Suprapubic skin (tissue), 4 donors: Measurements from ENCODE around the gene TUBB4B. TPM values are rescaled to one million over a fixed set of nuclear protein-coding genes. Genes with fewer than 3 reads are reported as not detected.

ENCODE experiments used
- DNase-seq, 2 donors: peaks; one replicate each; pipeline ENCODE4 v3.0.0-alpha.2; 2019; ENCODE audit warnings: low spot score in 2 of 2
- H3K27ac ChIP-seq: fragments of 200-600 bp; sonication (generic); one replicate; pipeline ENCODE4 v1.5.1; 2019
- H3K27me3 ChIP-seq: fragments of 200-600 bp; sonication (generic); one replicate; pipeline ENCODE4 v1.5.1; 2019
- H3K36me3 ChIP-seq: fragments of 200-600 bp; sonication (generic); one replicate; pipeline ENCODE4 v1.5.1; 2019
- H3K4me1 ChIP-seq: fragments of 200-600 bp; sonication (generic); one replicate; pipeline ENCODE4 v1.5.1; 2019
- H3K4me3 ChIP-seq: fragments of 200-600 bp; sonication (generic); one replicate; pipeline ENCODE4 v1.5.1; 2019; ENCODE audit warnings: mild to moderate bottlenecking
- H3K9me3 ChIP-seq: fragments of 200-600 bp; sonication (generic); one replicate; pipeline ENCODE4 v1.5.1; 2019
- EP300 ChIP-seq: sonication (generic); formaldehyde crosslinking; IDR thresholded peaks from one replicate; pipeline ENCODE4 v1.6.1; 2017; ENCODE audit warnings: antibody characterized with exemption
- POLR2A ChIP-seq, 2 donors: fragments of 450-650 bp; IDR thresholded peaks; one replicate each; pipeline ENCODE4 v1.6.1; 2017; ENCODE audit warnings: antibody characterized with exemption in 2 of 2, mild to moderate bottlenecking in 2 of 2, moderate library complexity in 2 of 2
- POLR2AphosphoS5 ChIP-seq, 3 donors: sonication (generic); formaldehyde crosslinking; IDR thresholded peaks; one replicate each; pipeline ENCODE4 v1.6.1; 2017; ENCODE audit warnings: antibody characterized with exemption in 3 of 3
- WGBS: methylation state at CpG from one replicate; pipeline ENCODE4 v1.1.5; 2018; 5-methylcytosine and 5-hydroxymethylcytosine counted together
- total RNA-seq, 4 donors: library from RNA; depleted of rRNA; stranded (reverse); fragments of >200 nt; gene quantifications; one replicate each; pipeline ENCODE4 v1.1.0, GENCODE V29; 2016
- TF ChIP-seq, protein P1 (sequence below), 2 donors: fragments of 200-600 bp in 1 of 2; fragments of 450-650 bp in 1 of 2; sonication (generic) in 1 of 2; IDR thresholded peaks; one replicate each; pipeline ENCODE4 v1.5.1; 2016 to 2019; ENCODE audit warnings: antibody characterized with exemption in 2 of 2, mild to moderate bottlenecking in 1 of 2, moderate library complexity in 1 of 2

Gene TUBB4B
- total RNA-seq, 4 donors from 2014 or later, result 225 to 708 (median 639) TPM

DNA sequence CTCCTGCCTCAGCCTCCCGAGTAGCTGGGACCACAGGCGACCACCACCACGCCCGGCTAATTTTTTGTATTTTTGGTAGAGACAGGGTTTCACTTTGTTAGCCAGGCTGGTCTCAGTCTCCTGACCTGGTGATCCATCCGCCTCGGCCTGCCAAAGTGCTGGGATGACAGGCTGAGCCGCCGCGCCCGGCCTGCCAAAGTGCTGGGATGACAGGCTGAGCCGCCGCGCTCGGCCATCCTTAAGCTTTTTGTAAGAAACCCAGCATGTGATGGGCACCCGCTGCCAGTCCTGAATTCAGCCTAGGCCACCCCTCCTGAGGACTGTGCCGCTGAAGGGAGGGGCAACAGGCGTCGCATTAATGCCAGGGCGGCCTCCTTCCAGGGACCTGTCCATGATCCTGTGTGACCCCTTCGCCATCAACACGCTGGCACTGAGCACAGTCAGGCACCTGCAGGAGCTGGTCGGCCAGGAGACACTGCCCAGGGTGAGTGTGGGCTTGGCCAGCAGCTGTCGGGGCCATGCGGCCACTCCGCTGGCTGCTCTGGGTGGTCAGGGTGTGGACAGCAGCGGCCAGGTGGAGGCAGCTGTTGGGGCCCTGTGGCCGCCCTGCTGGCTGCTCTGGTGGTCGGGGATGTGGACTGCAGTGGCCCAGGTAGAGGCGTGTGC, 24.5 kb downstream of the TUBB4B start:
- over 99% methylated on average over 9 of the region's 29 CpGs for WGBS
- Histone ChIP-seq H3K4me3 (no peak overlapping the region), H3K4me1 (peaks cover 23% of the 10 kb centered on the region), H3K27me3 (no peaks in the 10 kb centered on the region), H3K36me3 (peaks cover 53% of the 10 kb centered on the region), H3K9me3 (no peaks in the 10 kb centered on the region), H3K27ac (no peak overlapping the region)
- TF ChIP-seq POLR2AphosphoS5 (IDR thresholded peaks at IDR 0.05), result no peak
- no peak for TF ChIP-seq EP300
- TF ChIP-seq POLR2A (IDR thresholded peaks at IDR 0.05), result no peak
- TF ChIP-seq, protein P1, sequence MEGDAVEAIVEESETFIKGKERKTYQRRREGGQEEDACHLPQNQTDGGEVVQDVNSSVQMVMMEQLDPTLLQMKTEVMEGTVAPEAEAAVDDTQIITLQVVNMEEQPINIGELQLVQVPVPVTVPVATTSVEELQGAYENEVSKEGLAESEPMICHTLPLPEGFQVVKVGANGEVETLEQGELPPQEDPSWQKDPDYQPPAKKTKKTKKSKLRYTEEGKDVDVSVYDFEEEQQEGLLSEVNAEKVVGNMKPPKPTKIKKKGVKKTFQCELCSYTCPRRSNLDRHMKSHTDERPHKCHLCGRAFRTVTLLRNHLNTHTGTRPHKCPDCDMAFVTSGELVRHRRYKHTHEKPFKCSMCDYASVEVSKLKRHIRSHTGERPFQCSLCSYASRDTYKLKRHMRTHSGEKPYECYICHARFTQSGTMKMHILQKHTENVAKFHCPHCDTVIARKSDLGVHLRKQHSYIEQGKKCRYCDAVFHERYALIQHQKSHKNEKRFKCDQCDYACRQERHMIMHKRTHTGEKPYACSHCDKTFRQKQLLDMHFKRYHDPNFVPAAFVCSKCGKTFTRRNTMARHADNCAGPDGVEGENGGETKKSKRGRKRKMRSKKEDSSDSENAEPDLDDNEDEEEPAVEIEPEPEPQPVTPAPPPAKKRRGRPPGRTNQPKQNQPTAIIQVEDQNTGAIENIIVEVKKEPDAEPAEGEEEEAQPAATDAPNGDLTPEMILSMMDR (IDR thresholded peaks at IDR 0.05), result no peak
- DNase-seq, result peak in 1 of 2 donors; percentile 76

DNA sequence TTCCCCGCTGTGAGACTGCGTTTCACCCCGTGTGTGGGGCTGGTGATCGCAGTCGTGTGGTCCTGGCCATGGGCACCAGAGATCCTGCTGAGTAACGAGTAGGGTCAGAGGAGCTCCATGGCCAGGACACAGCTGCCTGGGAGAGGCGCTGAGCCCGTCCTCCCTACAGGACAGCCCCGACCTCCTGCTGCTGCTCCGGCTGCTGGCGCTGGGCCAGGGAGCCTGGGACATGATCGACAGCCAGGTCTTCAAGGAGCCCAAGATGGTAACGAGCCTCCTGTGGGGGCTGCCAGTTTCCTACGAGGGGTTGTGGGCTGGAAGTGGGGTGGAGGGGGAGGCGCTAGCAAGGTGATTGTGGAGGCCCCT, 25.1 kb downstream of the TUBB4B start:
- WGBS, result 92% methylated on average over 5 of the region's 15 CpGs
- peaks cover 53% of the 10 kb centered on the region for H3K36me3 ChIP-seq
- no peak for TF ChIP-seq POLR2AphosphoS5 (IDR thresholded peaks at IDR 0.05)
- TF ChIP-seq POLR2A (IDR thresholded peaks at IDR 0.05), result no peak
- TF ChIP-seq, protein P1 (IDR thresholded peaks at IDR 0.05), result no peak
- TF ChIP-seq EP300, result no peak
- no peak overlapping the region for H3K4me3 ChIP-seq
- H3K27ac ChIP-seq, result no peak overlapping the region
- H3K27me3 ChIP-seq, result no peaks in the 10 kb centered on the region
- peak in 1 of 2 donors; percentile 76 for DNase-seq
- peaks cover 27% of the 10 kb centered on the region for H3K4me1 ChIP-seq
- H3K9me3 ChIP-seq, result no peaks in the 10 kb centered on the region

DNA sequence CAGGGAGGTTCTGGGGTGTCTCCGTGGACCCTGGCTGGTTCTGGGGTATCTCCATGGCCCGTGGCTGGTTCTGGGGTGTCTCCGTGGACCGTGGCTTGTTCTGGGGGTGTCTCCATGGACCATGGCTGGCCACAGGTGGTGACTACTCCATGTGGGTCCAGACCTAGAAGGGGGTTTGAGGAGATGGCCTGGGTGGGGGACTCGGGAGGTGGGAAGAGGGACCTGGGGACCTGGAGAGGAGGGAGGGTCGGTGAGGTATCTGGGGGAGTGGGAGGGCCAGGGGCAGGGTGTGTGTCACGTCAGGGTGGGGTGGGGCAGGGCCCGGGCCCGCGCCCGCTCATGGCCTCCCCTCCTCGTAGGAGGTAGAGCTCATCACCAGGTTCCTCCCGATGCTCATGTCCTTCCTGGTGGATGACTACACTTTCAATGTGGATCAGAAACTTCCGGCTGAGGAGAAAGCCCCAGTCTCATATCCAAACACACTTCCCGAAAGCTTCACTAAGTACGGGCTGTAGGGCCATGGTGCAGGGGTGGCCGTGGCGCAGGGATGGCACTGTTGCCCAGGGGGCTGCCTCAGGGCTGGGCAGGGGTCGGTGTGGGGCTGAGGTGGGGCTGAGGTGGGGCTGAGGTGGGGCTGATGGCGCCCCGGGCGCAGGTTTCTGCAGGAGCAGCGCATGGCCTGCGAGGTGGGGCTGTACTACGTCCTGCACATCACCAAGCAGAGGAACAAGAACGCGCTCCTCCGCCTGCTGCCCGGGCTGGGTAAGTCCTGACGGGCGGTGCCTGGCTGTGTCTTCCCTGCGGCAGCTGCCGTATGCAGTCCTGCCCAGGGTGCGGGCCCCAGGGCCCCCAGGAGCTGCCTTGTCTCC, 25.7 kb downstream of the TUBB4B start:
- no peak overlapping the region for H3K27ac ChIP-seq
- H3K4me3 ChIP-seq, result no peak overlapping the region
- H3K4me1 ChIP-seq, result peaks cover 33% of the 10 kb centered on the region
- DNase-seq, result no peak
- H3K9me3 ChIP-seq, result no peaks in the 10 kb centered on the region
- H3K36me3 ChIP-seq, result peaks cover 53% of the 10 kb centered on the region
- 75% methylated on average over 17 of the region's 34 CpGs for WGBS
- TF ChIP-seq EP300, result no peak
- TF ChIP-seq, protein P1 (IDR thresholded peaks at IDR 0.05), result no peak
- TF ChIP-seq POLR2AphosphoS5 (IDR thresholded peaks at IDR 0.05), result no peak
- TF ChIP-seq POLR2A (IDR thresholded peaks at IDR 0.05), result no peak
- H3K27me3 ChIP-seq, result no peaks in the 10 kb centered on the region

DNA sequence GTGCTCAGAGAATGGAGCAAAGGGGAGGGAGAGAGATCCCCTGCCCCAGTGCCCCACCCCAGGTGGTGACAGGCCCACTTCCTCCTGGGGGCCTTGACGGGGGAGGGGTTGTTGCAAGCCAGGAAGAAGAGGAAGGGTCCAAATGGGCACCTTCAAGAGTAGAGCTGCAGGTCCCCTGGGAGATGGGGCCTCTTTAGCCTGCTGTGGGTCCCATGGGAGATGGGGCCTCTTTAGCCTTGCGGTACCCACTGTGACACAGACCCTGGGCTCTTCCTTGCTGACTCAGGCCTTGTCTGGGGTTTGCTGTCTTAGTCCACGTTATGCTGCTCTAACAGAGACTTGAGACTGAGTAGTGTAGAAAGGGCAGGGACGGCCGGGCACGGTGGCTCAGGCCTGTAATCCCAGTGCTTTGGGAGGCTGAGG, 26.9 kb downstream of the TUBB4B start:
- TF ChIP-seq, protein P1 (IDR thresholded peaks at IDR 0.05), result no peak
- TF ChIP-seq EP300, result no peak
- TF ChIP-seq POLR2A (IDR thresholded peaks at IDR 0.05), result no peak
- no peak for TF ChIP-seq POLR2AphosphoS5 (IDR thresholded peaks at IDR 0.05)
- Histone ChIP-seq H3K9me3 (no peaks in the 10 kb centered on the region), H3K27me3 (no peaks in the 10 kb centered on the region), H3K4me1 (peaks cover 41% of the 10 kb centered on the region), H3K27ac (no peak overlapping the region), H3K36me3 (peaks cover 62% of the 10 kb centered on the region), H3K4me3 (no peak overlapping the region)
- DNase-seq, result no peak
- 92% methylated on average over 5 of the region's 6 CpGs for WGBS

DNA sequence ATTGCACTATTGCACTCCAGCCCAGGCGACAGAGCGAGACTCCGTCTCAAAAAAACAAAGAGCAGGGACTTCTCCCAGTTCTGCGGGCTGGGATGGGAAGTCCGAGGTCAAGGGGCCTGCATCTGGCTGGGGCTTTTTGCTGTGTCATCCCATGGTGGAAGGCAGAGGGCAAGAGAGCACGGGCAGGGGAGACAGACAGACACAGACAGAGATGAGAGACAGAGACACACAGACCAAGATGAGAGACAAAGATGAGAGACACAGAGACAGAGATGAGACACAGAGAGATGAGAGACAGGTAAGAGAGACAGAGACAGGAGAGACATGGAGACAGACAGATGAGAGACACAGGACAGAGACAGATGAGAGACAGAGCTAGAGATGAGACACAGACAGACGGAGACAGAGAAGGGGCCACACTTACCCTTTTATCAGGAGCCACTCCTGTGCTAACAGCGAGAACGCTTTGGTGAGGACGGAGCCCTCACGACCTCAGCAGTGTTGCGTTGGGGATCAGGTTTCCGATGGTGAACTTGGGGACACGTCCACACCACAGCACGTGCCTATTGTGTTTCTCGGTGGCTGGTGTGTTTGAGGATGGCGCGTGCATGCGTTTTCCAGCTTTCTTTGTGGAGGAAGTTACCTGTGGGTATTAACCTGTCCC, 27.6 kb downstream of the TUBB4B start:
- H3K27ac ChIP-seq, result peak overlapping the region; percentile 66
- H3K9me3 ChIP-seq, result no peaks in the 10 kb centered on the region
- H3K36me3 ChIP-seq, result peaks cover 60% of the 10 kb centered on the region
- no peak overlapping the region for H3K4me3 ChIP-seq
- TF ChIP-seq POLR2A (IDR thresholded peaks at IDR 0.05), result no peak
- peaks cover 42% of the 10 kb centered on the region for H3K4me1 ChIP-seq
- no peaks in the 10 kb centered on the region for H3K27me3 ChIP-seq
- peak in 1 of 2 donors; percentile 63 for DNase-seq
- 81% methylated on average over 19 of the region's 19 CpGs for WGBS
